ENCODE results near the gene GALNT4. TPM values are rescaled to one million over a fixed set of nuclear protein-coding genes. Genes with fewer than 3 reads are reported as not detected.

GALNT4 gene
- total RNA-seq, 2 donors from 2014 or later: 37.2 to 54.4 TPM

DNA sequence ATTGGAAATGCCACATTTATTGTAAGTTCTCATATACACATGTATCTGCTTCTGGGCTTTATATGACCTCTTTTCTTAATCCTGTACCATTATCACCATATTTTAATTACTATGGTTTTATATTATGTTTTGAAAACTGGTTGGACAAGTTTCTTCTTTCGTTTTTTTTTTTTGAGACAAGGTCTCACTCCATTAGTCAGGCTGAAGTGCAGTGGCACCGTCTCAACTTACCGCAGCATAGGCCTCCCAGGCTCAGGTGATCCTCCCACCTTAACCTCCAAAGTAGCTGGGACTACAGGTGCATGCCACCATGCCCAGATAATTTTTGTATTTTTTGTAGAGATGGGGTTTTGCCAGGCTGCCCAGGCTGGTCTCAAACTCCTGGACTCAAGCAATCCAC lies 44.6 kb downstream of the GALNT4 start:
- DNase-seq: no peak
- Histone ChIP-seq H3K9ac (ENCODE audit: low read depth in 2 of 2, low read length in 2 of 2) (no peak overlapping the region), H3K36me3 (no peaks in the 10 kb centered on the region), H3K9me3 (no peaks in the 10 kb centered on the region), H3K4me3 (no peak overlapping the region), H3K4me1 (no peaks in the 10 kb centered on the region), H3K27me3 (no peaks in the 10 kb centered on the region), H3K27ac (no peak overlapping the region)
- TF ChIP-seq, protein P1, sequence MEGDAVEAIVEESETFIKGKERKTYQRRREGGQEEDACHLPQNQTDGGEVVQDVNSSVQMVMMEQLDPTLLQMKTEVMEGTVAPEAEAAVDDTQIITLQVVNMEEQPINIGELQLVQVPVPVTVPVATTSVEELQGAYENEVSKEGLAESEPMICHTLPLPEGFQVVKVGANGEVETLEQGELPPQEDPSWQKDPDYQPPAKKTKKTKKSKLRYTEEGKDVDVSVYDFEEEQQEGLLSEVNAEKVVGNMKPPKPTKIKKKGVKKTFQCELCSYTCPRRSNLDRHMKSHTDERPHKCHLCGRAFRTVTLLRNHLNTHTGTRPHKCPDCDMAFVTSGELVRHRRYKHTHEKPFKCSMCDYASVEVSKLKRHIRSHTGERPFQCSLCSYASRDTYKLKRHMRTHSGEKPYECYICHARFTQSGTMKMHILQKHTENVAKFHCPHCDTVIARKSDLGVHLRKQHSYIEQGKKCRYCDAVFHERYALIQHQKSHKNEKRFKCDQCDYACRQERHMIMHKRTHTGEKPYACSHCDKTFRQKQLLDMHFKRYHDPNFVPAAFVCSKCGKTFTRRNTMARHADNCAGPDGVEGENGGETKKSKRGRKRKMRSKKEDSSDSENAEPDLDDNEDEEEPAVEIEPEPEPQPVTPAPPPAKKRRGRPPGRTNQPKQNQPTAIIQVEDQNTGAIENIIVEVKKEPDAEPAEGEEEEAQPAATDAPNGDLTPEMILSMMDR (IDR thresholded peaks at IDR 0.05): no peak
- intact Hi-C loops (cut with DNase I): no loop called here

DNA sequence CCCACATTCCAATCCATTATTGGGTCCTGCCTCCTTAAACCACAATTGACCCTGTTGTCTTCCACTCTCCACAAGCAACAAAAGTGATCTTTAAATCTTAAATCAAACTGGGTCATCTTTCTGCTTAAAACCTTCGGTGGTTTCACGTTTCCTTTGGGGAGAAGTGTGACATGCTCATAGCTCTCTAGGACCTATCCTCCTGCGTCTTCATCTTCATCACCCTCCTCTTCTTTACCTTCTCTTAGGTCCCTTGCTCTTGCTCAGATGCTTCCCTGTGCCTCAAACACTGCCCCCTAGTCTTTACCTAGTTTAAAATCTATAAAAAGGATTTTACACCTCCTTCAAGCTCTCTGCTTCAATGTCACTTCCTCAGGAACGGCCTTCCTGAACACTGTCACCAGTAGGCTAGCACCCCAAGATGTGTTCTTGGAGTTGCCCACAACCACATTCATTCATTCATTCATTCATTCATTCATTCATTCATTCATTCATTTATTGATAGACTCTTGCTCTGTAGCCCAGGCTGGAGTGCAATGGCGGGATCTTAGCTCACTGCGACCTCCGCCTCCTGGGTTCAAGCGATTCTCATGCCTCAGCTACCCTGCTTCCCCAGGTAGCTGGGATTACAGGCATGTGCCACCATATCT lies 46.8 kb downstream of the GALNT4 start:
- intact Hi-C loops (cut with DNase I): no loop called here
- Histone ChIP-seq H3K27ac (no peak overlapping the region), H3K27me3 (no peaks in the 10 kb centered on the region), H3K9ac (ENCODE audit: low read depth in 2 of 2, low read length in 2 of 2) (no peak overlapping the region), H3K4me1 (no peaks in the 10 kb centered on the region), H3K36me3 (no peaks in the 10 kb centered on the region), H3K4me3 (no peak overlapping the region), H3K9me3 (no peaks in the 10 kb centered on the region)
- TF ChIP-seq, protein P1 (IDR thresholded peaks at IDR 0.05): no peak
- DNase-seq: no peak

DNA sequence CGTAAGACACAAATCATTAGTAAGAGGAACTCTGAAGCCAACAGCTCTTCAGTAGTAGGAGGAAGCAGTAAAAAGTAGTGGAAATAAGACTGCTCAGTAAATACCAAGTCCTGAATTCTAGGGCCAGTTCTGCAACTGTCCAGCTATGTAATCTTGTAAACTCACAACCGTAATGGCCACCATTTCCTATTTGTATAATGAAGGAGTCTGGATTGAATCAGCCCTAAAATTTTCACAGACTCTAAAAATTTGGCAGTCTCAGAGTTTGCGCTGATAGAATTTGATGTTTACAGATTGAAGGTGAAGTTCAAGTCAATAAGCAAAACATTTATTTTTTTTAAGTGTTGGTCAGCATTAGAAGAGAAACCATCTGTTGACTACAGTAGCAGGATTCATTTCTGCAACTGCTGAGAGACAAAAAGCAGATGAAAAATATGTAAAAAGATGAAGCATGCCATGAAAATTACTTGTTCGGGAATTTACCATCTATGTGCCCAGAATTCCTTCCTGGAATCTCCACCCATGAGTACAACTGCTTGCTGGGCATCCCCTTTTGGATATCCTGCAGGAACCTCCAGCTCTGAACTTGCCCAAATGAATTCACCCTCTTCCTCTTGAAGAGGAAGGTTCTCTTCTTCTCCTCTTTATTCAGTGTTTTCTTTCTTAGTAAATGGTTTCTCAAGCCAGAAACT lies 47.5 kb downstream of the GALNT4 start:
- intact Hi-C loops (cut with DNase I): no loop called here
- Histone ChIP-seq H3K27ac (no peak overlapping the region), H3K27me3 (no peaks in the 10 kb centered on the region), H3K9ac (ENCODE audit: low read depth in 2 of 2, low read length in 2 of 2) (no peak overlapping the region), H3K9me3 (no peaks in the 10 kb centered on the region), H3K36me3 (no peaks in the 10 kb centered on the region), H3K4me1 (no peaks in the 10 kb centered on the region), H3K4me3 (no peak overlapping the region)
- TF ChIP-seq, protein P1 (IDR thresholded peaks at IDR 0.05): no peak
- DNase-seq: no peak

DNA sequence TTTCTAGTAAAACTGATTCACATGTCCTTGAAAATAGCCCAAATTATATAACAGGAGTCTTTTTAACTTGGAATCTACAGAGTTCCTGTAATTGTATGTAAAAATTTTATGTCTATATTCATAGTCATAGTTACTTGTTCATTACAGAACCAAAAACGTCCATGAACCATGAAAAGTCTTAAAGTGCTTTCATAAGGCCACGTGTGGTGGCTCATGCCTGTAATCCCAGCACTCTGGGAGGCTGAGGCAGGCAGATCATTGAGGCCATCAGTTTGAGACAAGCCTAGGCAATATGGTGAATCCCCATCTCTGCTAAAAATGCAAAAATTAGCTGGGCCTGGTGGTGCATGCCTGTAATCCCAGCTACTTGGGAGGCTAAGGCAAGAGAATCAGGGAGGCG lies 48.4 kb downstream of the GALNT4 start:
- Histone ChIP-seq H3K27me3 (no peaks in the 10 kb centered on the region), H3K27ac (no peak overlapping the region), H3K4me1 (no peaks in the 10 kb centered on the region), H3K36me3 (no peaks in the 10 kb centered on the region), H3K9ac (ENCODE audit: low read depth in 2 of 2, low read length in 2 of 2) (no peak overlapping the region), H3K4me3 (no peak overlapping the region), H3K9me3 (no peaks in the 10 kb centered on the region)
- intact Hi-C loops (cut with DNase I): no loop called here
- TF ChIP-seq, protein P1 (IDR thresholded peaks at IDR 0.05): no peak
- DNase-seq: no peak

DNA sequence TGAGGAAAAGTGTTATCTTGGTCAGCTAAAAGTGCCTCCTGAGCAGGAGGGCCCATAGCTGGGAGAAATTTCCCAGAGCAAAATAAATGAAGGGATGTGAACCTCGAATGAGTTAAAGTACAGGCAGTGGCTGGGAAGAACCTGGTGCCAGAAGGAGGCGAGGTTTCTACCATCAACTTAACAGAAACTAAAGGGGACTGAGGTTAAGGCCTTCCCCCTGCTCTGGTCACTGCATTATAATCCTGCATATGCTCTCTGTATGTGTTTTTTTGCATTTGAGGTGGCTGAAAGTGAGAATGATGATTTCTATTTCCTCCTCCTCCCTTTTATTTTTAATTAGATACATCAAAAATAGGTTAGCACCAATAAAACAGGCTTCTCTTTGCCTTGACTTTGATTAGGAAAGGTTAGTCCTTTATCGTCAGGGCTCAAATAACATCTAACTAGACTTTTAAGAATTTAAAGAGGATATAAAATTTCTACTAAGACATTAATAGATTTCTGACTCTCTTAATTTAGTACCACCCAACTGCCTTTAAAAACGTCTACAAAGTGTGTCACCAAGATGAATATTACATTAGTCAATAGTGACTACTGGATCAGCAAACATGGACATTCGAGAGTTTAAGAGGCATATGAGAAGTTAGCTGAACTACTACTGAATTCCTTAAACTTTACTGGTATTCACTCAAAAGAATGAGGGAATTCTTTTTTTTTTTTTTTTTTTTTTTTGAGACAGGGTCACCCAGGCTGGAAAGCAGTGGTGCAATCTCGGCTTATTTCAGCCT lies 49.2 kb downstream of the GALNT4 start:
- TF ChIP-seq, protein P1 (IDR thresholded peaks at IDR 0.05): no peak
- no peak for DNase-seq
- Histone ChIP-seq H3K27me3 (no peaks in the 10 kb centered on the region), H3K9me3 (no peaks in the 10 kb centered on the region), H3K27ac (no peak overlapping the region), H3K9ac (ENCODE audit: low read depth in 2 of 2, low read length in 2 of 2) (no peak overlapping the region), H3K4me1 (no peaks in the 10 kb centered on the region), H3K36me3 (no peaks in the 10 kb centered on the region), H3K4me3 (no peak overlapping the region)
- intact Hi-C loops (cut with DNase I): no loop called here
